ENCODE results near the gene ATP5ME.

GRCh38 chr4:680551-680927 lies 6.5 kb upstream of the ATP5ME start:
- TF ChIP-seq CTCF (IDR thresholded peaks at IDR 0.05; ENCODE audit: insufficient read depth, low read depth, low read length) (no peak), EZH2 (IDR thresholded peaks at IDR 0.05; ENCODE audit: insufficient read depth, low read length) (no peak)

Data from astrocyte (in vitro differentiated cells and primary cell).